GM06990 (cell line): ENCODE data around the gene OR6Y1.

Experiments used
- DNase-seq: peaks from one replicate; pipeline ENCODE4 v3.0.0-alpha.2; 2011; ENCODE audit not compliant: insufficient read length; ENCODE audit errors: extremely low read depth
- H3K27me3 ChIP-seq: replicated peaks from 2 replicates; pipeline ENCODE4 v1.6.0; 2011; ENCODE audit warnings: low read length; ENCODE audit not compliant: control insufficient read depth, insufficient read depth
- H3K36me3 ChIP-seq: 2 replicates; pipeline ENCODE4 v1.5.1; 2011; ENCODE audit warnings: low read length; ENCODE audit not compliant: control insufficient read depth, insufficient read depth
- H3K4me3 ChIP-seq: replicated peaks from 2 replicates; pipeline ENCODE4 v1.5.1; 2011; ENCODE audit warnings: low read depth, mild to moderate bottlenecking, control low read depth, low read length
- TF ChIP-seq, protein P1 (sequence below): IDR thresholded peaks from 2 replicates; pipeline ENCODE4 v1.5.1; 2011; ENCODE audit warnings: low read length, control low read depth, mild to moderate bottlenecking, inconsistent platforms; ENCODE audit not compliant: insufficient read depth, poor library complexity, severe bottlenecking

The OR6Y1 gene

DNA sequence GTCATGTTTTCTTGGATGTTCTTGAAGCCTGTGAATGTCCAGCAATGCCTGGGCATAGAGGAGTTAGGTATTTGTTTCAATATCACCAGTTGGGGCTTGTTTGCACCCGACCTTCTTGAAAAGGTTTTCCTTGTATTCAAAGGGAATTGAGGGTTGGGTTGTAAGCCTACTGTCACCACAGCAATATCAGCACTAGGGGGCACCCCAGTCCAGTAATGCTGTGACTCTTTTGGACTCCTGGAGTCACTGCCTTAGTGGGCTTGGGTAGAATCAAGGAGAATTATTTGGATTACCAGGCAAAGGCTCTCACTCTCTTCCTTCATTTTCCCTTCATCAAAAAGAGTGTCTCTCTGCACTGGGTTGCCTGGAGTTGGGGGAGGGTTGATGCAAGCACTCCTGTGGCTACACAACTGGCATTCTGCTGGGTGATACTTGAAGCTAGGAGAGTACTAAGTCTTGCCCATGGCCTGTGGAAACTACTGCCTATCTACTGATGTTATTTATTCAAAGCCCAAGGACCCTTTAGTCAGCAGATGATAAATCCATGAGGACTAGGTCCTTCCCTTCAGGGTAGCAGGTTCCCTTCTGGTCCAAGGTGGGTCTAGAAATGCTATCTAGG, 47.7 kb downstream of the OR6Y1 start:
- DNase-seq: no peak
- no peaks in the 10 kb centered on the region for H3K36me3 ChIP-seq
- no peak overlapping the region for H3K4me3 ChIP-seq
- TF ChIP-seq, protein P1, sequence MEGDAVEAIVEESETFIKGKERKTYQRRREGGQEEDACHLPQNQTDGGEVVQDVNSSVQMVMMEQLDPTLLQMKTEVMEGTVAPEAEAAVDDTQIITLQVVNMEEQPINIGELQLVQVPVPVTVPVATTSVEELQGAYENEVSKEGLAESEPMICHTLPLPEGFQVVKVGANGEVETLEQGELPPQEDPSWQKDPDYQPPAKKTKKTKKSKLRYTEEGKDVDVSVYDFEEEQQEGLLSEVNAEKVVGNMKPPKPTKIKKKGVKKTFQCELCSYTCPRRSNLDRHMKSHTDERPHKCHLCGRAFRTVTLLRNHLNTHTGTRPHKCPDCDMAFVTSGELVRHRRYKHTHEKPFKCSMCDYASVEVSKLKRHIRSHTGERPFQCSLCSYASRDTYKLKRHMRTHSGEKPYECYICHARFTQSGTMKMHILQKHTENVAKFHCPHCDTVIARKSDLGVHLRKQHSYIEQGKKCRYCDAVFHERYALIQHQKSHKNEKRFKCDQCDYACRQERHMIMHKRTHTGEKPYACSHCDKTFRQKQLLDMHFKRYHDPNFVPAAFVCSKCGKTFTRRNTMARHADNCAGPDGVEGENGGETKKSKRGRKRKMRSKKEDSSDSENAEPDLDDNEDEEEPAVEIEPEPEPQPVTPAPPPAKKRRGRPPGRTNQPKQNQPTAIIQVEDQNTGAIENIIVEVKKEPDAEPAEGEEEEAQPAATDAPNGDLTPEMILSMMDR: peak; percentile 83
- H3K27me3 ChIP-seq: no peaks in the 10 kb centered on the region

DNA sequence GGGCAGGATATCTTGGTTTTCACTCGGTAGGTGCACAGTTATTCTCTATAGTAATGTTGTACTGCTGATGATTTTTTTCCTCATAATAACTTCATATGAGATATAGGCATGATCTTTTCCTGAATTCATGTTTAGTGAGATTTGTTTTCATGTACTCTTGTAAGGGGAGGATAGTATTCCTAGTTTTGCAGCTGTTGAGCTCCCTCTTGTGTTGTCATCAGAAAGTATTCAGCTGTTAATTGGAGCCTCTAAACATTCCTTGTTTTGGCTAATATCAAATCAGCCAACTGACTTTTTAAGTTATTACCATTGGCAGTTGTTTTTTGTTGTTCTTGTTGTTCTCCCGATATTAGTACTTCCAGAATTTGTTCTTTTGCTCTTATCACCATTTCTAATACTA, 57.8 kb downstream of the OR6Y1 start:
- Histone ChIP-seq H3K4me3 (no peak overlapping the region), H3K36me3 (no peaks in the 10 kb centered on the region), H3K27me3 (no peaks in the 10 kb centered on the region)
- DNase-seq: no peak
- TF ChIP-seq, protein P1: no peak

DNA sequence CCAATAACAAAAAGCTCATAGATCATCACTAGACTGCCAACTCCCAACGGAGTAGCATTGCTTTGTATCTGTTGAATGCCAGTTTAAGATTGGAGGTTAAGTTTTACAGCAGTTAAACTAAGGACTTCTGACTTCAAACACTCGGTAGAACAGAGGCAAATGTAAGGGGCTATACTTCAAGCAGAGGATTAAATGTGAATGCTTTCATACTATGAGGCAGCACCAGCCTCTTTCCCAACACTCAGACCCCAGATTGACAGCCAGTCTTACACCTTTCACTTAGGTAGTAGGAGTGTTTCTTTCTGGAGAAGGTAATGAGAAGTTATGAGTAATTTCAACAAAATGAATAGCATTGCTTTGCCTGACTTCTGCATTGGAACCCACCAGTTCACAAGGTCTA, 59.4 kb downstream of the OR6Y1 start:
- TF ChIP-seq, protein P1: no peak
- DNase-seq: no peak
- Histone ChIP-seq H3K4me3 (no peak overlapping the region), H3K27me3 (no peaks in the 10 kb centered on the region), H3K36me3 (no peaks in the 10 kb centered on the region)
